Gastrocnemius medialis (tissue), 4 donors: Measurements from ENCODE around the gene AQP12A.

Experiments used
- CTCF ChIP-seq, 5 experiments: fragments of 450-650 bp in 3 of 5; fragments of 200-600 bp in 2 of 5; sonication (generic) in 2 of 5; IDR thresholded peaks in 4 of 5; conservative IDR thresholded peaks in 1 of 5; 1 replicate in 4 of 5; 2 replicates in 1 of 5; pipeline ENCODE4 v1.5.1; 2016 to 2019; ENCODE audit warnings: antibody characterized with exemption in 5 of 5, mild to moderate bottlenecking in 3 of 5, moderate library complexity in 3 of 5
- POLR2A ChIP-seq, 2 donors: fragments of 450-650 bp; IDR thresholded peaks; one replicate each; pipeline ENCODE4 v1.6.1; 2017; ENCODE audit warnings: antibody characterized with exemption in 2 of 2, mild to moderate bottlenecking in 2 of 2, moderate library complexity in 2 of 2

GRCh38 chr2:240735476-240735875 is 43.8 kb downstream of the AQP12A start:
- no peak for TF ChIP-seq CTCF (IDR thresholded peaks at IDR 0.05 in 4 of 5, conservative IDR thresholded peaks at IDR 0.05 in 1 of 5)
- TF ChIP-seq POLR2A (IDR thresholded peaks at IDR 0.05), result no peak
